GM23338 (cell line): ENCODE data around the gene MACF1. TPM values are rescaled to one million over a fixed set of nuclear protein-coding genes. Genes with fewer than 3 reads are reported as not detected.

Experiments used
- ATAC-seq: fragments of 200-7000 bp; cut with Tn5 transposase; 3 replicates; pipeline ENCODE4 v1.9.1; 2020
- DNase-seq: peaks from one replicate; pipeline ENCODE4 v3.0.0-alpha.2; 2015; ENCODE audit warnings: low spot score
- H2AFZ ChIP-seq: fragments of 200-600 bp; sonication (generic); 2 replicates; pipeline ENCODE4 v1.8.0; 2016; ENCODE audit warnings: antibody characterized with exemption, mild to moderate bottlenecking, moderate library complexity
- H3F3A ChIP-seq: fragments of 200-600 bp; sonication (generic); replicated peaks from 2 replicates; pipeline ENCODE4 v1.8.0; 2017; ENCODE audit warnings: antibody characterized with exemption, mixed run types, low read depth
- H3K27ac ChIP-seq: fragments of 200-600 bp; sonication (generic); 2 replicates; pipeline ENCODE4 v1.6.1; 2016; ENCODE audit warnings: low read depth
- H3K27me3 ChIP-seq: fragments of 200-600 bp; sonication (generic); 2 replicates; pipeline ENCODE4 v1.8.0; 2016; ENCODE audit warnings: mild to moderate bottlenecking, mixed run types, moderate library complexity; ENCODE audit not compliant: insufficient read depth
- H3K36me3 ChIP-seq: fragments of 200-600 bp; sonication (generic); 2 replicates; pipeline ENCODE4 v1.8.0; 2016; ENCODE audit warnings: mild to moderate bottlenecking; ENCODE audit not compliant: insufficient read depth
- H3K4me1 ChIP-seq: fragments of 200-600 bp; sonication (generic); 2 replicates; pipeline ENCODE4 v1.8.0; 2016; ENCODE audit warnings: mild to moderate bottlenecking, moderate library complexity; ENCODE audit not compliant: insufficient read depth
- H3K4me2 ChIP-seq: fragments of 200-600 bp; sonication (generic); 2 replicates; pipeline ENCODE4 v1.7.1; 2017; ENCODE audit warnings: mixed run types
- H3K4me3 ChIP-seq: fragments of 200-600 bp; sonication (generic); 2 replicates; pipeline ENCODE4 v1.6.1; 2016; ENCODE audit warnings: mixed run types
- H3K79me2 ChIP-seq: fragments of 200-600 bp; sonication (generic); replicated peaks from 2 replicates; pipeline ENCODE4 v1.8.0; 2017; ENCODE audit warnings: mild to moderate bottlenecking; ENCODE audit not compliant: insufficient read depth
- H3K9me2 ChIP-seq: fragments of 200-600 bp; sonication (generic); 2 replicates; pipeline ENCODE4 v1.8.0; 2017; ENCODE audit not compliant: insufficient read depth
- H4K20me1 ChIP-seq: fragments of 200-600 bp; sonication (generic); replicated peaks from 2 replicates; pipeline ENCODE4 v1.8.0; 2017; ENCODE audit warnings: mild to moderate bottlenecking; ENCODE audit not compliant: insufficient read depth
- H3K27ac Mint-ChIP-seq: 2 replicates; pipeline ENCODE4 v1.8.0; 2020; ENCODE audit warnings: inconsistent platforms, mild to moderate bottlenecking, moderate library complexity, mixed read lengths
- H3K27me3 Mint-ChIP-seq: 3 replicates; pipeline ENCODE4 v1.8.0; 2022; ENCODE audit warnings: low read depth, mild to moderate bottlenecking, moderate library complexity, mixed read lengths, inconsistent platforms; ENCODE audit not compliant: insufficient read depth, poor library complexity
- H3K36me3 Mint-ChIP-seq: 3 replicates; pipeline ENCODE4 v1.8.0; 2021; ENCODE audit warnings: low read depth, mild to moderate bottlenecking, inconsistent platforms, moderate library complexity, mixed read lengths
- H3K4me1 Mint-ChIP-seq: 3 replicates; pipeline ENCODE4 v1.8.0; 2020; ENCODE audit warnings: mild to moderate bottlenecking, inconsistent platforms, mixed read lengths
- H3K4me3 Mint-ChIP-seq: 3 replicates; pipeline ENCODE4 v1.8.0; 2021; ENCODE audit warnings: moderate library complexity, mild to moderate bottlenecking, inconsistent platforms, mixed read lengths
- H3K9me3 Mint-ChIP-seq: 3 replicates; pipeline ENCODE4 v1.8.0; 2020; ENCODE audit warnings: moderate library complexity, mild to moderate bottlenecking, inconsistent platforms, mixed read lengths
- CREB1 ChIP-seq: fragments of 250-450 bp; sonication (Bioruptor Pico); IDR thresholded peaks from 2 replicates; pipeline ENCODE4 v1.5.0; 2020; ENCODE audit warnings: low read depth, mild to moderate bottlenecking, moderate library complexity
- CTCF ChIP-seq, 2 experiments: fragments of 200-600 bp in 1 of 2; sonication (generic) in 1 of 2; conservative IDR thresholded peaks; 2 replicates each; pipeline versions ENCODE4 v1.5.1 to v1.6.1; 2016 to 2017; ENCODE audit warnings: antibody characterized with exemption in 2 of 2, low read depth in 2 of 2, mild to moderate bottlenecking in 2 of 2, moderate library complexity in 1 of 2
- EZH2 ChIP-seq: fragments of 200-600 bp; sonication (generic); IDR thresholded peaks from one replicate; pipeline ENCODE4 v1.8.0; 2017; ENCODE audit warnings: antibody characterized with exemption, mild to moderate bottlenecking, low read depth; ENCODE audit not compliant: unreplicated experiment
- EZH2phosphoT487 ChIP-seq: fragments of 200-600 bp; sonication (generic); IDR thresholded peaks from one replicate; pipeline ENCODE4 v1.8.1; 2018; ENCODE audit warnings: antibody characterized with exemption; ENCODE audit not compliant: unreplicated experiment
- JUNB ChIP-seq: IDR thresholded peaks from one replicate; pipeline ENCODE4 v1.6.1; 2016; ENCODE audit warnings: antibody characterized with exemption; ENCODE audit not compliant: unreplicated experiment
- NANOG ChIP-seq: IDR thresholded peaks from 2 replicates; pipeline ENCODE4 v1.6.1; 2016; ENCODE audit warnings: antibody characterized with exemption, borderline replicate concordance
- POLR2AphosphoS5 ChIP-seq: IDR thresholded peaks from 2 replicates; pipeline ENCODE4 v1.6.1; 2016; ENCODE audit warnings: antibody characterized with exemption, low read depth
- ZNF114 ChIP-seq: fragments of 250-450 bp; sonication (Bioruptor Pico); IDR thresholded peaks from 2 replicates; pipeline ENCODE4 v1.5.0; 2020; ENCODE audit warnings: mild to moderate bottlenecking, moderate library complexity
- ZNF331 ChIP-seq: fragments of 250-450 bp; sonication (Bioruptor Pico); IDR thresholded peaks from 2 replicates; pipeline ENCODE4 v1.5.0; 2020; ENCODE audit warnings: low read depth, mild to moderate bottlenecking, moderate library complexity
- ZNF462 ChIP-seq: fragments of 250-450 bp; sonication (Bioruptor Pico); IDR thresholded peaks from 2 replicates; pipeline ENCODE4 v1.5.0; 2020; ENCODE audit warnings: mild to moderate bottlenecking, moderate library complexity
- polyA plus RNA-seq: library from polyadenylated mRNA; unstranded; fragments of >200 nt; fragmentation: Nextera tagmentation; extraction: Ambion mirVana; gene quantifications from 2 replicates; pipeline ENCODE4 v1.2.1, GENCODE V29; 2016
- total RNA-seq: library from RNA; depleted of rRNA; stranded (reverse); fragments of >200 nt; shearing (Covaris generic); gene quantifications from 2 replicates; pipeline ENCODE4 v1.2.3, GENCODE V29; 2014
- TF ChIP-seq, protein P1 (sequence below): IDR thresholded peaks from 2 replicates; pipeline ENCODE4 v1.6.1; 2016; ENCODE audit warnings: antibody characterized with exemption

Gene MACF1
- total and polyA plus RNA-seq, 2 experiments from 2014 or later, result 104 to 399 TPM

DNA sequence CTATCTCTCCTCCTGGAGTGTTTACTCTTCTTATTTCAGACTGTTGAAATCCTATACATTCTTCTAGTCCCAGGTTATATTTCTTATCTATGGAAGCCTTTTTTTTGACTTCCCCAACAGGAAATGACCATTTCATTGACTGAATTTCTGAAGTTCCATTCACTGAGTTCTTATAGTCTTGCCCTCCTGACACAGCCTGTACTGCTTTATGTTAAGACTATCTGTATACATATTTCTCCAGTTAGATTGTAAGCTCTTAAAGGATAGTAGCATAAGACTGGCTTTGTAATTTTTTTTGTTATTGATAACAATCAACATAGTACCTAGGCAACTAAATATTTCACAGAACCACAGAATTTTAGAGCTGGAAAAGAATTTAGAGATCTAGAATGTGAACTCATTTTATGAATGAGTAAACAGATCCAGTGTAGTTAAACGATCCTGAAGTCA, 14.9 kb upstream of the MACF1 start:
- Histone ChIP-seq H3K4me1 (peaks cover 53% of the 10 kb centered on the region), H3K9me2 (no peaks in the 10 kb centered on the region), H3K27me3 (no peaks in the 10 kb centered on the region), H3K79me2 (peaks cover 94% of the 10 kb centered on the region), H3K4me3 (no peak overlapping the region), H3K27ac (peak overlapping the region; percentile 16; the same call in 1 of the 2 replicates), H4K20me1 (peaks cover 9% of the 10 kb centered on the region), H3K4me2 (peak overlapping the region; percentile 30), H2AFZ (no peak overlapping the region), H3F3A (no peaks in the 10 kb centered on the region), H3K36me3 (no peaks in the 10 kb centered on the region)
- TF ChIP-seq CTCF (conservative IDR thresholded peaks at IDR 0.05; ENCODE audit: low read depth in 2 of 2) (no peak), CREB1 (no peak), EZH2 (no peak), ZNF462 (CRISPR knock-in tag) (no peak), POLR2AphosphoS5 (no peak), ZNF114 (CRISPR knock-in tag) (no peak), ZNF331 (CRISPR knock-in tag) (no peak), JUNB (no peak), EZH2phosphoT487 (no peak), NANOG (no peak)
- TF ChIP-seq, protein P1, sequence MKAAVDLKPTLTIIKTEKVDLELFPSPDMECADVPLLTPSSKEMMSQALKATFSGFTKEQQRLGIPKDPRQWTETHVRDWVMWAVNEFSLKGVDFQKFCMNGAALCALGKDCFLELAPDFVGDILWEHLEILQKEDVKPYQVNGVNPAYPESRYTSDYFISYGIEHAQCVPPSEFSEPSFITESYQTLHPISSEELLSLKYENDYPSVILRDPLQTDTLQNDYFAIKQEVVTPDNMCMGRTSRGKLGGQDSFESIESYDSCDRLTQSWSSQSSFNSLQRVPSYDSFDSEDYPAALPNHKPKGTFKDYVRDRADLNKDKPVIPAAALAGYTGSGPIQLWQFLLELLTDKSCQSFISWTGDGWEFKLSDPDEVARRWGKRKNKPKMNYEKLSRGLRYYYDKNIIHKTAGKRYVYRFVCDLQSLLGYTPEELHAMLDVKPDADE, result no peak
- H3K4me3 Mint-ChIP-seq, result no peak overlapping the region
- H3K36me3 Mint-ChIP-seq, result no peaks in the 10 kb centered on the region
- no peaks in the 10 kb centered on the region for H3K9me3 Mint-ChIP-seq
- peak overlapping the region; percentile 43 for H3K27ac Mint-ChIP-seq
- peaks cover 66% of the 10 kb centered on the region for H3K4me1 Mint-ChIP-seq
- DNase-seq (no peak), ATAC-seq (no peak)
- peaks cover 8% of the 10 kb centered on the region for H3K27me3 Mint-ChIP-seq
